OCI-LY1 (cell line): Measurements from ENCODE around the gene LTN1.

Experiments used
- CTCF ChIP-seq: fragments of 200-600 bp; sonication (generic), shearing (Covaris generic); IDR thresholded peaks from 2 replicates; pipeline ENCODE4 v1.5.1; 2017; ENCODE audit warnings: mild to moderate bottlenecking, antibody characterized with exemption, low read length, moderate library complexity, mixed read lengths
- EZH2 ChIP-seq: fragments of 200-600 bp; sonication (generic), shearing (Covaris generic); IDR thresholded peaks from 2 replicates; pipeline ENCODE4 v1.8.0; 2017; ENCODE audit warnings: borderline replicate concordance, mixed run types, mild to moderate bottlenecking, antibody characterized with exemption, low read length, moderate library complexity, mixed read lengths

- TF ChIP-seq CTCF (no peak), EZH2 (no peak)
Measured at GRCh38 chr21:29017639-29018237, 25.1 kb upstream of the LTN1 start.
